Measurements from ENCODE around the gene SYNGR3.

Gene SYNGR3

DNA sequence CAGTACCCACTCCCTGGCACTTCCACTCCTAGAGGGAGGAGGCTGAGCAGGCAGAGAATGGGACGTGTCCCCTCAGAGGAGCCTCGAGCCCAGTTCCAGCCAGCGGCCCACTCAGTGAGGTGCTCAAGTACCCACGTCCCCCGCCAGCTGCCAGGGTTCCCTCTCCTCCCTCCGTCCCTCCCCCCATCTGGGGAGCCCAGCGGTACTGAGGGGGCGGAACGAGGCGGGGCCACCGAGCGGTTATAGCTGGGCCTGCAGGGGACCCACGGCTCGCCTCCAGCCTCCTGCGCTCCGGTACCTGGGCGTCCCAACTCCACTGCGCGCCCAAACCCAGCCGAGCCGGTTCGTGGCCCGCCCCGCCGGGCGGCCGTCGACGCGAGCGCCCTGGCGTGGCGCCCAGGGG, 29.7 kb downstream of the SYNGR3 start, which contains the start of gene NPW:
TSS of gene NPW (plus strand) at position 268 of the 403 bp plus-strand sequence.
- no peak within 1 kb of the TSS for H3K4me3 ChIP-seq (ENCODE audit: low read length)
- TF ChIP-seq, protein P1, sequence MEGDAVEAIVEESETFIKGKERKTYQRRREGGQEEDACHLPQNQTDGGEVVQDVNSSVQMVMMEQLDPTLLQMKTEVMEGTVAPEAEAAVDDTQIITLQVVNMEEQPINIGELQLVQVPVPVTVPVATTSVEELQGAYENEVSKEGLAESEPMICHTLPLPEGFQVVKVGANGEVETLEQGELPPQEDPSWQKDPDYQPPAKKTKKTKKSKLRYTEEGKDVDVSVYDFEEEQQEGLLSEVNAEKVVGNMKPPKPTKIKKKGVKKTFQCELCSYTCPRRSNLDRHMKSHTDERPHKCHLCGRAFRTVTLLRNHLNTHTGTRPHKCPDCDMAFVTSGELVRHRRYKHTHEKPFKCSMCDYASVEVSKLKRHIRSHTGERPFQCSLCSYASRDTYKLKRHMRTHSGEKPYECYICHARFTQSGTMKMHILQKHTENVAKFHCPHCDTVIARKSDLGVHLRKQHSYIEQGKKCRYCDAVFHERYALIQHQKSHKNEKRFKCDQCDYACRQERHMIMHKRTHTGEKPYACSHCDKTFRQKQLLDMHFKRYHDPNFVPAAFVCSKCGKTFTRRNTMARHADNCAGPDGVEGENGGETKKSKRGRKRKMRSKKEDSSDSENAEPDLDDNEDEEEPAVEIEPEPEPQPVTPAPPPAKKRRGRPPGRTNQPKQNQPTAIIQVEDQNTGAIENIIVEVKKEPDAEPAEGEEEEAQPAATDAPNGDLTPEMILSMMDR (conservative IDR thresholded peaks at IDR 0.05; ENCODE audit: low read length) = no peak
- DNase-seq (ENCODE audit: low read depth) = no peak

DNA sequence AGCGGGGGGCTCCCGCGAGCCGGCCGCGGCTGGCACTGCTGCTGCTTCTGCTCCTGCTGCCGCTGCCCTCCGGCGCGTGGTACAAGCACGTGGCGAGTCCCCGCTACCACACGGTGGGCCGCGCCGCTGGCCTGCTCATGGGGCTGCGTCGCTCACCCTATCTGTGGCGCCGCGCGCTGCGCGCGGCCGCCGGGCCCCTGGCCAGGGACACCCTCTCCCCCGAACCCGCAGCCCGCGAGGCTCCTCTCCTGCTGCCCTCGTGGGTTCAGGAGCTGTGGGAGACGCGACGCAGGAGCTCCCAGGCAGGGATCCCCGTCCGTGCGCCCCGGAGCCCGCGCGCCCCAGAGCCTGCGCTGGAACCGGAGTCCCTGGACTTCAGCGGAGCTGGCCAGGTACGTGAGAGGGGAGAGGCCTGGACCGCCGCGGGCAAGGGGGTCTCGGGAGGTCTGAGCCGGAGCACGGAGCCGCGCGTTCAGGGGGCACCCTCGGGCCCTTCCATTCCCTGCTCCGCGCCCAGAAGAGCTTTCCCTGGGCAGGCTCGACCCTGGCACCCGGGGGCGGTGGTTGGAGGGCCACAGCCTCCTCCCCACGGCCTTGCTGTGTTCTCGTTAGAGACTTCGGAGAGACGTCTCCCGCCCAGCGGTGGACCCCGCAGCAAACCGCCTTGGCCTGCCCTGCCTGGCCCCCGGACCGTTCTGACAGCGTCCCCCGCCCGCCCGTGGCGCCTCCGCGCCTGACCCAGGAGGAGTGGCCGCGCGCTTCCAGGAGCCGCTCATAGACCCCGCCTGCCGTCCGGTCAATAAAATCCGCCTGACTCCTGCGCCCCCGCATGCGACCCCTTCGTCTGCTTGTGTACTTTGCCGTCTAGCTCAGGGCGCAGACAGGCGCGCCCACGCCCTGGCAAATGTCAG, 30.4 kb downstream of the SYNGR3 start:
- TF ChIP-seq, protein P1 (conservative IDR thresholded peaks at IDR 0.05; ENCODE audit: low read length) = no peak
- no peak for DNase-seq (ENCODE audit: low read depth)
- H3K4me3 ChIP-seq (ENCODE audit: low read length) = no peak overlapping the region

DNA sequence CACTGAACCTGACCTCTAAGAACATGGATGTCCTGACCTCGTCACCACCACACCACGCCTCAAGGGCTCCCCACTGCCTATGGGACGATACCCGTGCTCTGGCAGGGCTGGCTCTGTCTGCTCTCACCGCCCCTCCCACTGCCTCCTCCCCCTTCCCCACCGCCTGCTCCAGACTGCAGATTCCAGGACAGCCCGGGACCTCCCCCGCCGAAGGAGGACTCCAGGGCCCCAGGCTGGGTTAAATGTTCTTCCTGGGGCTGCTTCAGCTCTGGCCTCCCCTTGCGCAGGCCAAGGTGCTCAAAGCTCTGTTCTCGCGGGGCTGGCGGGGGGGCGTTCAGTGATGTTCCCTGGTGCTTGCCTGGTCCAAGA, 32.9 kb downstream of the SYNGR3 start:
- DNase-seq (ENCODE audit: low read depth) = peak; percentile 32
- peak overlapping the region; percentile 49 for H3K4me3 ChIP-seq (ENCODE audit: low read length)

DNA sequence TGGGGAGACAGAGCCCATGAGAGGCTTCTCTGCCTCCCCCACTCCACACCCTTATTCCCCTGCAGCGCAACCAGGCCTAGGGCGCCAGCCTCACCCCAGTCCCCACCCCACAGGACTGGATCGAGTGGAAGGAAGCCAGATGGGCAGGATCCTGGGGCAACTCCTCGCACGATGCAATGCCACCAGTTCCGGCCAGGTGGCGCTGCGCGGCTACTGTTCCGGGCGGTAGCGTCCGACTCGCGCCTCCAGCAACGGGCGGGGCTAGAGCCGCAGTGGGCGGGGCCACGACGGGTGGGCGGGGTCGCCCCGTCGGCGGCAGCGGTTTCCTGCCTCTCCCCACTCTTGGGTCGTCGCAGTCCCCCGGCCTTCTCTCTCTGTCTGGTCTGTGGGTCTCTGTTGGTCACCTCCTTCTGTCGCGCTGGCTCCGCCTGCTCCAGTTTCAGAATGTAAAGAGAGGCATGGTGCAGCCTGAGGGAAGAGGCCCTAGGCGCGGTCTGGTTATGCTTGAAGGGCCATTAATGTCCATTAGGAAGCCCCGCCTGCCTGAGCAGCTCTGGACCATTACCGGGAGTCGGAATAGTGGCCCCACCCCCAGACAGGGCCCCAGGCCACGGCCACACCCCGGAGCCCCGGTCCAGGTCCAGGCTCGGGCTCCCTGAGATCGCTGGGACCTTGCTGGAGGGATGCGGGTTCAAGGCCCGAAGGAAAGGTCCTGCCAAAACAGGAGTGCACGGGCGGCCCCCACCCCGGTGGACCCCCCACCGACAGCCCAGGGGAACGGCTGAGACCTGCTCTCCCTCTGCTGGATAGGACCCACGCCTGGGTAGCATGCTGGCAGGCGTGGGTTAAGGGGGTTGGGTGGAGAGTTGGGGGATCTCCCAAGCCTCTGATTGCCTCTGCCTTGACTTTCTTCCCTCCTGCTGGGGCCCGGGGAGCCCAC, 33.6 kb downstream of the SYNGR3 start:
- peak; percentile 77 for DNase-seq (ENCODE audit: low read depth)
- H3K4me3 ChIP-seq (ENCODE audit: low read length) = peak overlapping the region; percentile 49
- TF ChIP-seq, protein P1 (conservative IDR thresholded peaks at IDR 0.05; ENCODE audit: low read length) = peak; percentile 86

More for the DNA sequence above, 32.9 kb downstream of the SYNGR3 start:
- TF ChIP-seq, protein P1 (conservative IDR thresholded peaks at IDR 0.05; ENCODE audit: low read length) = no peak

DNA sequence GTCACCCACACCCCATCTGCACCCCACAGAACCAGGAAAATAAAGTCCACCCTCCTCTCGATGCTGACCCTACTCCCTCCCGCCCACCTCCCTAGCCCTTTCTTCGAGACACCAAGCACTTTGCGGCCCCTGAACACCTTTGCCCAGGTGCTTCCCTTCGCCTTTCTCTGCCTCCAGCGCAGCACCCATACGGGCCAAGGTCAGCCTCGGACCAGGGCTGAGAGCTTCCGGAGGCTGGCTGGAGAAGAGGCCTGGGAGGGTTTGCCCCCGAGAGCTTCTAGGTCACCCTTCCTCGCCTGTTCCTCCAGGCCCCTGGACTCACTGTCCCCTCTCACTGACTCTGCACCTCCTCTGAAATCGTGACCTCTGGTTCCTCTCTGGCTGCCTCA, 34.3 kb downstream of the SYNGR3 start:
- no peak overlapping the region for H3K4me3 ChIP-seq (ENCODE audit: low read length)
- DNase-seq (ENCODE audit: low read depth) = no peak
- TF ChIP-seq, protein P1 (conservative IDR thresholded peaks at IDR 0.05; ENCODE audit: low read length) = no peak

DNA sequence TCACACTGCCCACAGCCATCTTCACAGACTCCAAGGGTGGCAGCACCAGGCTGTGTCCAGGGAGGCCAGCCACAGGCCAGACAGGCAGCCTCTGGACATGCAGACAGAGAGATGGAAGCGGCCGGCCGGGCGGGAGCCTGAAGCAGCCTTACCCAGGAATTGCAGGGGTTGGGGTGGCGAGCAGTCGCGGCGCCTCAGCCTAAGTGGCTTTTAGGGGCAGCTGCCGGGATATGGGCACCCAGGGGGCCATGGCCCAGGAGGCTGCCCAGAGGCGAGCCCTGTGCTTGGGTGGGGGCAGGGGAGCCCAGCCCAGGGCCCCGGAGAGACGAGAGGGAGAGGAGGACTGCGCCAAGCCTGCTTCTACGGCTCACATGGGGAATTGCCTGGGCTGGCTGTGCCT, 35.5 kb downstream of the SYNGR3 start:
- DNase-seq (ENCODE audit: low read depth) = no peak
- H3K4me3 ChIP-seq (ENCODE audit: low read length) = no peak overlapping the region
- TF ChIP-seq, protein P1 (conservative IDR thresholded peaks at IDR 0.05; ENCODE audit: low read length) = no peak
